GM12878 (cell line): Measurements from ENCODE around the gene CHRND. TPM values are rescaled to one million over a fixed set of nuclear protein-coding genes. Genes with fewer than 3 reads are reported as not detected.

Experiments
- ATAC-seq: fragments of 200-7000 bp; cut with Tn5 transposase; 3 replicates; pipeline ENCODE4 v1.9.1; 2020; ENCODE audit warnings: mild to moderate bottlenecking, moderate library complexity
- BruUV-seq: library from RNA; stranded (reverse); fragments of 400-500 nt; replicated peaks from 2 replicates; lab custom pipeline; 2021; lab: Mats Ljungman, UMichigan
- CTCF ChIA-PET: fragments of 300-600 bp; sonication (Branson Sonifier 250); formaldehyde crosslinking; extraction: SDS; loops from one replicate; lab custom pipeline; 2021; ENCODE audit warnings: inconsistent platforms; lab: Yijun Ruan, JAX
- POLR2A ChIA-PET: fragments of 350-600 bp; formaldehyde crosslinking; extraction: SDS; loops from one replicate; lab custom pipeline; 2021; ENCODE audit warnings: inconsistent platforms; lab: Charles Lee
- RAD21 ChIA-PET: fragments of 300-600 bp; sonication (Branson Sonifier 250); formaldehyde crosslinking; loops from one replicate; lab custom pipeline; 2023; ENCODE audit warnings: antibody characterized with exemption; ENCODE audit not compliant: unreplicated experiment; lab: Charles Lee
- SMC1A ChIA-PET: fragments of 300-600 bp; sonication (Branson Sonifier 250); formaldehyde crosslinking; loops from one replicate; lab custom pipeline; 2023; ENCODE audit not compliant: unreplicated experiment, uncharacterized antibody; lab: Charles Lee
- DNase-seq: peaks from one replicate; pipeline ENCODE4 v3.0.0-alpha.2; 2011; ENCODE audit warnings: low read depth, low spot score
- FAIRE-seq: peaks from 3 replicates; lab custom pipeline; 2011; peaks lifted over from hg19 to GRCh38; lab: Jason Lieb, UNC
- H2AFZ ChIP-seq: 2 replicates; pipeline ENCODE4 v1.6.0; 2011; ENCODE audit warnings: low read depth, low read length, control low read depth; ENCODE audit not compliant: control insufficient read depth
- H3K27ac ChIP-seq: 2 replicates; pipeline ENCODE4 v1.5.1; 2011; ENCODE audit warnings: control low read depth; ENCODE audit not compliant: control insufficient read depth, insufficient read depth
- H3K27me3 ChIP-seq, 2 experiments: replicated peaks in 1 of 2; 2 replicates each; pipeline versions ENCODE4 v1.6.0 to v1.6.1; 2011; ENCODE audit warnings: low read length in 1 of 2; ENCODE audit not compliant: control insufficient read depth in 2 of 2, insufficient read depth in 2 of 2
- H3K36me3 ChIP-seq, 2 experiments: 2 replicates each; pipeline ENCODE4 v1.5.1; 2011; ENCODE audit warnings: low read length in 1 of 2; ENCODE audit not compliant: control insufficient read depth in 2 of 2, insufficient read depth in 2 of 2
- H3K4me1 ChIP-seq: 2 replicates; pipeline ENCODE4 v1.6.1; 2011; ENCODE audit warnings: mild to moderate bottlenecking, low read length, moderate library complexity, mixed read lengths; ENCODE audit not compliant: control insufficient read depth, insufficient read depth
- H3K4me2 ChIP-seq: 2 replicates; pipeline ENCODE4 v1.6.0; 2011; ENCODE audit warnings: control low read depth; ENCODE audit not compliant: control insufficient read depth, insufficient read depth
- H3K4me3 ChIP-seq: fragments of 200-600 bp; sonication (generic); 2 replicates; pipeline ENCODE4 v1.5.1; 2016
- H3K79me2 ChIP-seq: 2 replicates; pipeline ENCODE4 v1.6.0; 2011; ENCODE audit warnings: low read length; ENCODE audit not compliant: control insufficient read depth, insufficient read depth
- H3K9ac ChIP-seq: 2 replicates; pipeline ENCODE4 v1.8.0; 2011; ENCODE audit warnings: low read length, control low read depth, mixed read lengths; ENCODE audit not compliant: control insufficient read depth, insufficient read depth
- H3K9me3 ChIP-seq: replicated peaks from 3 replicates; pipeline ENCODE4 v1.5.1; 2011; ENCODE audit warnings: mild to moderate bottlenecking, low read length; ENCODE audit not compliant: control insufficient read depth, insufficient read depth
- H4K20me1 ChIP-seq: 2 replicates; pipeline ENCODE4 v1.6.0; 2011; ENCODE audit not compliant: control insufficient read depth, insufficient read depth
- BHLHE40 ChIP-seq, 2 experiments: fragments of 450-650 bp in 1 of 2; IDR thresholded peaks; 2 replicates each; pipeline ENCODE4 v1.6.1; 2011 to 2017; ENCODE audit warnings: low read depth in 2 of 2, borderline replicate concordance in 1 of 2, improper control_type of control experiment in 1 of 2, low read length in 1 of 2, mild to moderate bottlenecking in 1 of 2
- CHD2 ChIP-seq: IDR thresholded peaks from 2 replicates; pipeline ENCODE4 v1.6.1; 2011; ENCODE audit warnings: low read depth, low read length, improper control_type of control experiment, borderline replicate concordance
- FOS ChIP-seq: IDR thresholded peaks from 3 replicates; pipeline ENCODE4 v1.6.1; 2011; ENCODE audit warnings: borderline replicate concordance; ENCODE audit not compliant: insufficient read length; ENCODE audit errors: extremely low read depth
- JUNB ChIP-seq: IDR thresholded peaks from 2 replicates; pipeline ENCODE4 v1.6.1; 2016; ENCODE audit warnings: antibody characterized with exemption, mild to moderate bottlenecking
- NR2F1 ChIP-seq: fragments of 450-650 bp; conservative IDR thresholded peaks from 2 replicates; pipeline ENCODE4 v1.6.1; 2017; ENCODE audit warnings: mild to moderate bottlenecking
- NRF1 ChIP-seq: conservative IDR thresholded peaks from 2 replicates; pipeline ENCODE4 v1.6.1; 2011; ENCODE audit warnings: mild to moderate bottlenecking, low read depth, low read length, improper control_type of control experiment
- WGBS: methylation state at CpG from one replicate; pipeline ENCODE4 v1.1.6; 2016; ENCODE audit warnings: low lambda C conversion rate; ENCODE audit not compliant: insufficient replicate concordance, insufficient coverage; ENCODE audit errors: missing lambda C conversion rate; 5-methylcytosine and 5-hydroxymethylcytosine counted together
- in situ Hi-C: fragments of 300-500 bp; cut with MboI; formaldehyde crosslinking; loops from 9 replicates; pipeline ENCODE4 v1.14.3; 2018; ENCODE audit warnings: mixed read lengths
- intact Hi-C: fragments of 100-400 bp; cut with micrococcal nuclease; formaldehyde crosslinking; loops from one replicate; pipeline ENCODE4 v1.14.2; 2022; ENCODE audit not compliant: unreplicated experiment
- polyA plus RNA-seq, 11 experiments: library from polyadenylated mRNA; depleted of rRNA in 4 of 11; unstranded in 6 of 11; stranded (reverse) in 5 of 11; fragments of >200 nt; fragmentation: Nextera tagmentation in 4 of 11; fragmentation: Illumina TruSeq in 1 of 11; extraction: Ambion mirVana in 4 of 11; extraction: Trizol in 1 of 11; gene quantifications; 1 replicate in 1 of 11; 2 replicates in 10 of 11; pipeline versions ENCODE4 v1.2.1 to v1.2.3, GENCODE V29; 2011 to 2016; ENCODE audit warnings: inconsistent platforms in 2 of 11, missing spikeins in 2 of 11, low read depth in 1 of 11
- total RNA-seq, 4 experiments: library from RNA; depleted of rRNA in 3 of 4; stranded (reverse); fragments of >200 nt in 3 of 4; fragmentation: Illumina TruSeq in 1 of 4; extraction: Trizol in 1 of 4; gene quantifications; 2 replicates each; pipeline versions ENCODE4 v1.2.1 to v1.2.3, GENCODE V29; 2013 to 2021
- TF ChIP-seq, protein P1 (sequence below): fragments of 450-650 bp; IDR thresholded peaks from 2 replicates; pipeline ENCODE4 v1.6.1; 2017; ENCODE audit warnings: antibody characterized with exemption, mild to moderate bottlenecking, moderate library complexity
- TF ChIP-seq, protein P2 (sequence below): fragments of 450-650 bp; IDR thresholded peaks from 2 replicates; pipeline ENCODE4 v1.6.1; 2016; ENCODE audit warnings: mild to moderate bottlenecking
- TF ChIP-seq, protein P3 (sequence below): fragments of 450-650 bp; formaldehyde crosslinking; IDR thresholded peaks from 2 replicates; pipeline ENCODE4 v1.4.0; 2020; ENCODE audit warnings: mild to moderate bottlenecking, moderate library complexity
- TF ChIP-seq, protein P4 (sequence below): fragments of 450-650 bp; IDR thresholded peaks from 2 replicates; pipeline ENCODE4 v1.6.1; 2017; ENCODE audit warnings: mild to moderate bottlenecking, low read depth, inconsistent platforms; ENCODE audit not compliant: poor library complexity, severe bottlenecking

CHRND gene
- total and polyA plus RNA-seq, 10 of the 15 experiments (the other 5 are each of a cell fraction or from before 2014, with no cell fraction given) = not detected

DNA sequence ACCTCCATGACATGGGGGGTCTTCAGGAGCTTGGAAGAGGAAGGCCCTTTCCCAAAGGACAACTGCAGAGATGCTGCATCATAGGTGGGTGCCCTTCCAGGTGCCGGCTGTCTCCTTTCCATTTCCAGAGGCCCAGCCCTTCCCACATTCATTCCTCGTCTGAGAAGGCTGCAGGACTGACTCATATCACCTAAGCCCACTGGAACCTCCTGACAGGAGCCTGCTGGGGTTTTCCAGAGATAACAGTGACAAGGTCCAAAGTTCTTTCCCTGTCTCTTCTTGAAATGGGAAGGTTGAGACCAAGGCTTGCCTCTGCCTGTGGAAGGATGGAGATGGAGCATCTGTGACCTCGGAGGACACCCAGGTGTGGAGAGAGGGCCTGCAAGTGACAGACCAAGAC is 9.4 kb upstream of the CHRND start (continued):
- TF ChIP-seq, protein P1, sequence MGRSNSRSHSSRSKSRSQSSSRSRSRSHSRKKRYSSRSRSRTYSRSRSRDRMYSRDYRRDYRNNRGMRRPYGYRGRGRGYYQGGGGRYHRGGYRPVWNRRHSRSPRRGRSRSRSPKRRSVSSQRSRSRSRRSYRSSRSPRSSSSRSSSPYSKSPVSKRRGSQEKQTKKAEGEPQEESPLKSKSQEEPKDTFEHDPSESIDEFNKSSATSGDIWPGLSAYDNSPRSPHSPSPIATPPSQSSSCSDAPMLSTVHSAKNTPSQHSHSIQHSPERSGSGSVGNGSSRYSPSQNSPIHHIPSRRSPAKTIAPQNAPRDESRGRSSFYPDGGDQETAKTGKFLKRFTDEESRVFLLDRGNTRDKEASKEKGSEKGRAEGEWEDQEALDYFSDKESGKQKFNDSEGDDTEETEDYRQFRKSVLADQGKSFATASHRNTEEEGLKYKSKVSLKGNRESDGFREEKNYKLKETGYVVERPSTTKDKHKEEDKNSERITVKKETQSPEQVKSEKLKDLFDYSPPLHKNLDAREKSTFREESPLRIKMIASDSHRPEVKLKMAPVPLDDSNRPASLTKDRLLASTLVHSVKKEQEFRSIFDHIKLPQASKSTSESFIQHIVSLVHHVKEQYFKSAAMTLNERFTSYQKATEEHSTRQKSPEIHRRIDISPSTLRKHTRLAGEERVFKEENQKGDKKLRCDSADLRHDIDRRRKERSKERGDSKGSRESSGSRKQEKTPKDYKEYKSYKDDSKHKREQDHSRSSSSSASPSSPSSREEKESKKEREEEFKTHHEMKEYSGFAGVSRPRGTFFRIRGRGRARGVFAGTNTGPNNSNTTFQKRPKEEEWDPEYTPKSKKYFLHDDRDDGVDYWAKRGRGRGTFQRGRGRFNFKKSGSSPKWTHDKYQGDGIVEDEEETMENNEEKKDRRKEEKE = no peak

DNA sequence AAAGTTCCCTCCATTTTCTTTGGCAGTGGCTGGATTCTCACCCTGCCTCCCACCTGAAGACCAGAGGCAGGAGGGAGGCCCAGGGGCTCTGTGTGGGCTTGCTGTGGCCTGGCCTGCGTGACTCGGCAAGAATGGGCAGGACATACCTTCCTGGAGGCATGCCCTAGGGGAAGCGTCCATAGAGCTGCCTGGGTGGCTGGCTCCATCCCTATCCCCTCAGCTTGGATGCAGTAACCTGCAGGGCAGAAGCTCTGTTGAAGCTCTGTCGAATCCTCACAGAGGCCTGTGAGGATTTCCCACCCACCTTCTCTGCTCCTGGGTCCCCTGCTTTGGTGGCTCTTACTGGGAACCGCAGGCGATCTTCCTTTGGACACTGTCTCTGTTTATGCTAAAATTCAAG is 7.1 kb upstream of the CHRND start:
- CTCF ChIA-PET = no interaction called here

More for the DNA sequence above, 7.1 kb upstream of the CHRND start:
- 22% methylated on average over 6 of the region's 6 CpGs for WGBS
- H3K4me2 ChIP-seq = no peak overlapping the region
- no TSS peak for BruUV-seq
- H4K20me1 ChIP-seq = no peaks in the 10 kb centered on the region
- peaks cover 3 to 6% of the 10 kb centered on the region in 2 experiments; a peak in 3 of 4 replicates for H3K27me3 ChIP-seq
- no peak for DNase-seq
- no peak overlapping the region for H3K4me3 ChIP-seq
- no peak for ATAC-seq
- no peaks in the 10 kb centered on the region for H3K36me3 ChIP-seq
- no peak for FAIRE-seq
- POLR2A ChIA-PET = no interaction called here
- H3K27ac ChIP-seq = no peak overlapping the region
- no peaks in the 10 kb centered on the region for H3K4me1 ChIP-seq
- H2AFZ ChIP-seq = no peak overlapping the region
- H3K9me3 ChIP-seq = no peaks in the 10 kb centered on the region
- RAD21 ChIA-PET = no interaction called here
- no peak overlapping the region for H3K9ac ChIP-seq
- SMC1A ChIA-PET = no interaction called here
- no peak for TF ChIP-seq JUNB
- TF ChIP-seq, protein P2, sequence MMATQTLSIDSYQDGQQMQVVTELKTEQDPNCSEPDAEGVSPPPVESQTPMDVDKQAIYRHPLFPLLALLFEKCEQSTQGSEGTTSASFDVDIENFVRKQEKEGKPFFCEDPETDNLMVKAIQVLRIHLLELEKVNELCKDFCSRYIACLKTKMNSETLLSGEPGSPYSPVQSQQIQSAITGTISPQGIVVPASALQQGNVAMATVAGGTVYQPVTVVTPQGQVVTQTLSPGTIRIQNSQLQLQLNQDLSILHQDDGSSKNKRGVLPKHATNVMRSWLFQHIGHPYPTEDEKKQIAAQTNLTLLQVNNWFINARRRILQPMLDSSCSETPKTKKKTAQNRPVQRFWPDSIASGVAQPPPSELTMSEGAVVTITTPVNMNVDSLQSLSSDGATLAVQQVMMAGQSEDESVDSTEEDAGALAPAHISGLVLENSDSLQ = no peak
- TF ChIP-seq NR2F1 = no peak
- no peak for TF ChIP-seq CHD2
- no peak for TF ChIP-seq FOS
- TF ChIP-seq, protein P3, sequence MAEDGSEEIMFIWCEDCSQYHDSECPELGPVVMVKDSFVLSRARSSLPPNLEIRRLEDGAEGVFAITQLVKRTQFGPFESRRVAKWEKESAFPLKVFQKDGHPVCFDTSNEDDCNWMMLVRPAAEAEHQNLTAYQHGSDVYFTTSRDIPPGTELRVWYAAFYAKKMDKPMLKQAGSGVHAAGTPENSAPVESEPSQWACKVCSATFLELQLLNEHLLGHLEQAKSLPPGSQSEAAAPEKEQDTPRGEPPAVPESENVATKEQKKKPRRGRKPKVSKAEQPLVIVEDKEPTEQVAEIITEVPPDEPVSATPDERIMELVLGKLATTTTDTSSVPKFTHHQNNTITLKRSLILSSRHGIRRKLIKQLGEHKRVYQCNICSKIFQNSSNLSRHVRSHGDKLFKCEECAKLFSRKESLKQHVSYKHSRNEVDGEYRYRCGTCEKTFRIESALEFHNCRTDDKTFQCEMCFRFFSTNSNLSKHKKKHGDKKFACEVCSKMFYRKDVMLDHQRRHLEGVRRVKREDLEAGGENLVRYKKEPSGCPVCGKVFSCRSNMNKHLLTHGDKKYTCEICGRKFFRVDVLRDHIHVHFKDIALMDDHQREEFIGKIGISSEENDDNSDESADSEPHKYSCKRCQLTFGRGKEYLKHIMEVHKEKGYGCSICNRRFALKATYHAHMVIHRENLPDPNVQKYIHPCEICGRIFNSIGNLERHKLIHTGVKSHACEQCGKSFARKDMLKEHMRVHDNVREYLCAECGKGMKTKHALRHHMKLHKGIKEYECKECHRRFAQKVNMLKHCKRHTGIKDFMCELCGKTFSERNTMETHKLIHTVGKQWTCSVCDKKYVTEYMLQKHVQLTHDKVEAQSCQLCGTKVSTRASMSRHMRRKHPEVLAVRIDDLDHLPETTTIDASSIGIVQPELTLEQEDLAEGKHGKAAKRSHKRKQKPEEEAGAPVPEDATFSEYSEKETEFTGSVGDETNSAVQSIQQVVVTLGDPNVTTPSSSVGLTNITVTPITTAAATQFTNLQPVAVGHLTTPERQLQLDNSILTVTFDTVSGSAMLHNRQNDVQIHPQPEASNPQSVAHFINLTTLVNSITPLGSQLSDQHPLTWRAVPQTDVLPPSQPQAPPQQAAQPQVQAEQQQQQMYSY = no peak
- no peak for TF ChIP-seq NRF1
- no peak for TF ChIP-seq BHLHE40 (IDR thresholded peaks at IDR 0.05; ENCODE audit: borderline replicate concordance in 1 of 2, low read depth in 2 of 2, low read length in 1 of 2)
- TF ChIP-seq, protein P4, sequence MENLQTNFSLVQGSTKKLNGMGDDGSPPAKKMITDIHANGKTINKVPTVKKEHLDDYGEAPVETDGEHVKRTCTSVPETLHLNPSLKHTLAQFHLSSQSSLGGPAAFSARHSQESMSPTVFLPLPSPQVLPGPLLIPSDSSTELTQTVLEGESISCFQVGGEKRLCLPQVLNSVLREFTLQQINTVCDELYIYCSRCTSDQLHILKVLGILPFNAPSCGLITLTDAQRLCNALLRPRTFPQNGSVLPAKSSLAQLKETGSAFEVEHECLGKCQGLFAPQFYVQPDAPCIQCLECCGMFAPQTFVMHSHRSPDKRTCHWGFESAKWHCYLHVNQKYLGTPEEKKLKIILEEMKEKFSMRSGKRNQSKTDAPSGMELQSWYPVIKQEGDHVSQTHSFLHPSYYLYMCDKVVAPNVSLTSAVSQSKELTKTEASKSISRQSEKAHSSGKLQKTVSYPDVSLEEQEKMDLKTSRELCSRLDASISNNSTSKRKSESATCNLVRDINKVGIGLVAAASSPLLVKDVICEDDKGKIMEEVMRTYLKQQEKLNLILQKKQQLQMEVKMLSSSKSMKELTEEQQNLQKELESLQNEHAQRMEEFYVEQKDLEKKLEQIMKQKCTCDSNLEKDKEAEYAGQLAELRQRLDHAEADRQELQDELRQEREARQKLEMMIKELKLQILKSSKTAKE = no peak
- TF ChIP-seq, all 136 proteins: peak for 0
- in situ Hi-C loops (no loop called here), intact Hi-C loops (loop anchor here (5.0 kb wide), 1 partner anchor 67 kb away; no protein-coding TSS in a partner anchor)
- H3K79me2 ChIP-seq = no peaks in the 10 kb centered on the region
